ENCODE results near the gene MOK.
"Not testable (repeated sequence)": the region's sequence is repeated elsewhere in the genome, so short reads cannot be mapped to it uniquely, and the experiment has no call there.

The MOK gene

GRCh38 chr14:102304611-102305506 lies at the start of gene MOK:
TSS of gene MOK (minus strand) at chr14:102305164. CDS start at chr14:102304968, 196 bp downstream.
- DNase-seq = peak; percentile 87 to 95

GRCh38 chr14:102353126-102353619 lies 48.2 kb upstream of the MOK start:
- no peak for DNase-seq

- no peak for DNase-seq
These were observed 47.2 kb upstream of the MOK start for GRCh38 chr14:102352213-102352612.

GRCh38 chr14:102351593-102351992 lies 46.6 kb upstream of the MOK start:
- not testable (repeated sequence) for DNase-seq

GRCh38 chr14:102351023-102351422 lies 46.1 kb upstream of the MOK start:
- no peak for DNase-seq

GRCh38 chr14:102348376-102348775 lies 43.4 kb upstream of the MOK start:
- DNase-seq = no peak

- DNase-seq = no peak
These were observed 41.7 kb upstream of the MOK start for GRCh38 chr14:102346645-102347044.

GRCh38 chr14:102345232-102345631 lies 40.3 kb upstream of the MOK start:
- no peak for DNase-seq

- peak; percentile 83 to 91 for DNase-seq
These were observed 39.5 kb upstream of the MOK start for GRCh38 chr14:102344485-102344884.

- DNase-seq = no peak
These were observed 39.1 kb upstream of the MOK start for GRCh38 chr14:102344084-102344483.

GRCh38 chr14:102342238-102342637 lies 37.3 kb upstream of the MOK start:
- DNase-seq = no peak

- no peak for DNase-seq
These were observed 36.6 kb upstream of the MOK start for GRCh38 chr14:102341566-102341965.

GRCh38 chr14:102338724-102339123 lies 33.8 kb upstream of the MOK start:
- no peak for DNase-seq

GRCh38 chr14:102335163-102335562 lies 30.2 kb upstream of the MOK start:
- DNase-seq = no peak

GRCh38 chr14:102333795-102334705 lies 29.1 kb upstream of the MOK start:
- no peak for DNase-seq

GRCh38 chr14:102333390-102333789 lies 28.4 kb upstream of the MOK start:
- no peak for DNase-seq

- no peak for DNase-seq
These were observed 25.8 kb upstream of the MOK start for GRCh38 chr14:102330806-102331205.

GRCh38 chr14:102329381-102329780 lies 24.4 kb upstream of the MOK start:
- not testable (repeated sequence) for DNase-seq

- no peak for DNase-seq
These were observed 21.6 kb upstream of the MOK start for GRCh38 chr14:102326583-102326982.

- no peak for DNase-seq
These were observed 20.9 kb upstream of the MOK start for GRCh38 chr14:102325791-102326345.

- DNase-seq = peak; percentile 61 to 77
These were observed 18.1 kb upstream of the MOK start for GRCh38 chr14:102323102-102323501.

GRCh38 chr14:102321456-102322422 lies 16.8 kb upstream of the MOK start:
- no peak for DNase-seq
